Neural progenitor cell (in vitro differentiated cells): Measurements from ENCODE around the gene TPI1. TPM values are rescaled to one million over a fixed set of nuclear protein-coding genes. Genes with fewer than 3 reads are reported as not detected.
"Not testable (repeated sequence)": the region's sequence is repeated elsewhere in the genome, so short reads cannot be mapped to it uniquely, and the experiment has no call there.

Experiments
- DNase-seq: peaks from one replicate; pipeline ENCODE4 v3.0.0-alpha.2; 2016; ENCODE audit warnings: low spot score
- H2AFZ ChIP-seq: fragments of 200-600 bp; sonication (generic); replicated peaks from 2 replicates; pipeline ENCODE4 v1.6.1; 2016; ENCODE audit warnings: antibody characterized with exemption
- H3F3A ChIP-seq: fragments of 200-600 bp; sonication (generic); 2 replicates; pipeline ENCODE4 v1.6.1; 2016; ENCODE audit warnings: antibody characterized with exemption, low read depth
- H3K27ac ChIP-seq: fragments of 200-600 bp; sonication (generic); 2 replicates; pipeline ENCODE4 v1.5.1; 2016; ENCODE audit warnings: mild to moderate bottlenecking
- H3K27me3 ChIP-seq: fragments of 200-600 bp; sonication (generic); 2 replicates; pipeline ENCODE4 v1.6.1; 2016; ENCODE audit warnings: mild to moderate bottlenecking, moderate library complexity
- H3K36me3 ChIP-seq: fragments of 200-600 bp; sonication (generic); 2 replicates; pipeline ENCODE4 v1.5.1; 2016
- H3K4me1 ChIP-seq: fragments of 200-600 bp; sonication (generic); 2 replicates; pipeline ENCODE4 v1.6.1; 2016; ENCODE audit warnings: mixed run types
- H3K4me2 ChIP-seq: fragments of 200-600 bp; sonication (generic); 2 replicates; pipeline ENCODE4 v1.6.1; 2016
- H3K4me3 ChIP-seq: fragments of 200-600 bp; sonication (generic); 2 replicates; pipeline ENCODE4 v1.5.1; 2016
- H3K79me2 ChIP-seq: fragments of 200-600 bp; sonication (generic); 2 replicates; pipeline ENCODE4 v1.6.1; 2016; ENCODE audit warnings: low read depth
- H3K9ac ChIP-seq: fragments of 200-600 bp; sonication (generic); 2 replicates; pipeline ENCODE4 v1.6.1; 2016
- H3K9me3 ChIP-seq: fragments of 200-600 bp; sonication (generic); 2 replicates; pipeline ENCODE4 v1.5.1; 2016; ENCODE audit warnings: low read depth
- H4K20me1 ChIP-seq: fragments of 200-600 bp; sonication (generic); 2 replicates; pipeline ENCODE4 v1.6.1; 2016; ENCODE audit warnings: low read depth
- H3K27ac Mint-ChIP-seq: 3 replicates; pipeline ENCODE4 v1.8.0; 2021; ENCODE audit warnings: mixed read lengths
- H3K27me3 Mint-ChIP-seq: 2 replicates; pipeline ENCODE4 v1.8.0; 2022; ENCODE audit warnings: low read depth, mild to moderate bottlenecking, inconsistent platforms, moderate library complexity, mixed read lengths; ENCODE audit not compliant: insufficient read depth
- H3K36me3 Mint-ChIP-seq: 3 replicates; pipeline ENCODE4 v1.8.0; 2021; ENCODE audit warnings: mixed read lengths
- H3K4me1 Mint-ChIP-seq: 3 replicates; pipeline ENCODE4 v1.8.0; 2021; ENCODE audit warnings: mixed read lengths
- H3K4me3 Mint-ChIP-seq: 3 replicates; pipeline ENCODE4 v1.8.0; 2021; ENCODE audit warnings: mild to moderate bottlenecking, moderate library complexity, mixed read lengths
- H3K9me3 Mint-ChIP-seq: 3 replicates; pipeline ENCODE4 v1.8.0; 2020; ENCODE audit warnings: mixed read lengths
- CTCF ChIP-seq: fragments of 200-600 bp; sonication (generic); IDR thresholded peaks from 2 replicates; pipeline ENCODE4 v1.5.1; 2017; ENCODE audit warnings: antibody characterized with exemption, mild to moderate bottlenecking
- EZH2 ChIP-seq: fragments of 200-600 bp; sonication (generic); IDR thresholded peaks from 2 replicates; pipeline ENCODE4 v1.6.1; 2017; ENCODE audit warnings: antibody characterized with exemption, mild to moderate bottlenecking, moderate library complexity
- EZH2phosphoT487 ChIP-seq: fragments of 200-600 bp; sonication (generic); IDR thresholded peaks from 2 replicates; pipeline ENCODE4 v1.6.1; 2017; ENCODE audit warnings: antibody characterized with exemption
- total RNA-seq: library from RNA; depleted of rRNA; stranded (reverse); fragments of >200 nt; gene quantifications from 2 replicates; pipeline ENCODE4 v1.2.3, GENCODE V29; 2015; ENCODE audit warnings: low replicate concordance

The TPI1 gene
- total RNA-seq, 1 donor from 2014 or later, result 1,038 TPM

- TF ChIP-seq CTCF, result no peak
- Mint-ChIP-seq H3K27ac (no peak overlapping the region), H3K4me1 (peaks cover 34% of the 10 kb centered on the region), H3K36me3 (peaks cover 5% of the 10 kb centered on the region), H3K27me3 (no peaks in the 10 kb centered on the region), H3K4me3 (no peak overlapping the region), H3K9me3 (no peaks in the 10 kb centered on the region)
- DNase-seq, result no peak
- no peak overlapping the region for H3K9ac ChIP-seq
- no peak overlapping the region for H3K4me3 ChIP-seq
- no peak overlapping the region for H2AFZ ChIP-seq
- no peaks in the 10 kb centered on the region for H4K20me1 ChIP-seq
- no peak overlapping the region for H3K27ac ChIP-seq
- peaks cover 48% of the 10 kb centered on the region for H3F3A ChIP-seq
- no peaks in the 10 kb centered on the region for H3K9me3 ChIP-seq
- H3K79me2 ChIP-seq, result no peaks in the 10 kb centered on the region
- H3K36me3 ChIP-seq, result no peaks in the 10 kb centered on the region
- no peaks in the 10 kb centered on the region for H3K27me3 ChIP-seq
- peaks cover 23% of the 10 kb centered on the region for H3K4me1 ChIP-seq
- H3K4me2 ChIP-seq, result no peak overlapping the region
Observed at GRCh38 chr12:6887460-6887859, 20.1 kb downstream of the TPI1 start.

DNA sequence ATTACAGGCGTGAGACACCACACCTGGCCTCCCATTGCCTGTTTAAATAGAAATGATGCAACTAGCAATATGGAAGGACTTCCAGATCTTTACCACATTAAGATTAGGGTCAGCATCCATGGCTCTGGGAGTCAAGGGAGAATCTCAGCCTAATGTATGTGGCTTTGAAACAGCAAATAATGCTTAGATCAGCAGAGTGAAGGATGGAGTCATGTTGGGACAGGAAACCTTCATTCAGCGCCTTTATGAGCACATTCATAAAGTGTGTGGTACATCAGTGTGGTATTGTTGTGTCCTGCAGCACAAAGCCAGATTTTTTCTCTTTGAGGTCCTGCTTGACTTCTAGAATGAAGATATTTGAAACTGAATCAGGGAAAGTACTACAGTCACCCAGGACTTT, 21.0 kb downstream of the TPI1 start:
- no peak overlapping the region for H3K27ac ChIP-seq
- peak overlapping the region; percentile 40 for H3K27ac Mint-ChIP-seq
- no peak overlapping the region for H3K9ac ChIP-seq
- TF ChIP-seq EZH2 (no peak), CTCF (no peak), EZH2phosphoT487 (no peak)
- peaks cover 48% of the 10 kb centered on the region for H3F3A ChIP-seq
- H3K9me3 Mint-ChIP-seq, result no peaks in the 10 kb centered on the region
- peaks cover 23% of the 10 kb centered on the region for H3K4me1 ChIP-seq
- no peak overlapping the region for H3K4me3 ChIP-seq
- peaks cover 36% of the 10 kb centered on the region for H3K4me1 Mint-ChIP-seq
- no peaks in the 10 kb centered on the region for H3K79me2 ChIP-seq
- no peak overlapping the region for H2AFZ ChIP-seq
- no peaks in the 10 kb centered on the region for H3K36me3 ChIP-seq
- no peak for DNase-seq
- H3K9me3 ChIP-seq, result no peaks in the 10 kb centered on the region
- no peak overlapping the region for H3K4me2 ChIP-seq
- no peak overlapping the region for H3K4me3 Mint-ChIP-seq
- H3K27me3 Mint-ChIP-seq, result no peaks in the 10 kb centered on the region
- H3K36me3 Mint-ChIP-seq, result peaks cover 5% of the 10 kb centered on the region
- no peaks in the 10 kb centered on the region for H3K27me3 ChIP-seq
- no peaks in the 10 kb centered on the region for H4K20me1 ChIP-seq

DNA sequence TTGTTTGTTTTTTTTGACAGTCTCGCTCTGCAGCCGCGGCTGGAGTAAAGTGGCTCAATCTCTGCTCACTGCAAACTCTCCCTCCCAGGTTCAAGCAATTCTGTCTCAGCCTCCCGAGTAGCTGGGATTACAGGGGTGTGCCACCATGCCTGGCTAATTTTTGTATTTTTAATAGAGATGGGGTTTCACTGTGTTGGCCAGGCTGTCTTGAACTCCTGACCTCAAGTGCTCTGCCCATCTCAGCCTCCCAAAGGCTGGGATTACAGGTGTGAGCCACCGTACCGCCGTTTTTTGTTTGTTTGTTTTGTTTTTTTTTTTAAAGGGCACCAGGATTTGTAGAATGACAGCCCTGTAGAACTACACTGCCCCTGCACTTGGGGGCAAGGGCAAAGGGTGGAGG, 21.5 kb downstream of the TPI1 start:
- not testable (repeated sequence) for H3K27me3 Mint-ChIP-seq, DNase-seq, H3K4me3 ChIP-seq, H3K27ac Mint-ChIP-seq, H3K9me3 Mint-ChIP-seq, H3K9ac ChIP-seq, H4K20me1 ChIP-seq, H3K36me3 Mint-ChIP-seq, H3K36me3 ChIP-seq, H3K27ac ChIP-seq, H2AFZ ChIP-seq, H3K9me3 ChIP-seq, H3K4me3 Mint-ChIP-seq, H3K79me2 ChIP-seq, H3K27me3 ChIP-seq, H3K4me2 ChIP-seq
- Histone ChIP-seq H3F3A (peaks cover 48% of the 10 kb centered on the region), H3K4me1 (peaks cover 23% of the 10 kb centered on the region)
- peaks cover 36% of the 10 kb centered on the region for H3K4me1 Mint-ChIP-seq

GRCh38 chr12:6889775-6890573, 22.6 kb downstream of the TPI1 start:
- H3K4me2 ChIP-seq, result peak overlapping the region; percentile 81
- H3K4me1 Mint-ChIP-seq, result peaks cover 32% of the 10 kb centered on the region
- peak overlapping the region; percentile 97 for H3K27ac Mint-ChIP-seq
- not testable (repeated sequence) for H3K9me3 Mint-ChIP-seq, DNase-seq, H3K36me3 Mint-ChIP-seq, H3K27me3 Mint-ChIP-seq, H4K20me1 ChIP-seq, H3K27me3 ChIP-seq, H3K36me3 ChIP-seq, H3K79me2 ChIP-seq, H3K9me3 ChIP-seq, H3K9ac ChIP-seq
- H3F3A ChIP-seq, result peaks cover 43% of the 10 kb centered on the region
- peak overlapping the region; percentile 78 for H2AFZ ChIP-seq
- H3K4me1 ChIP-seq, result peaks cover 23% of the 10 kb centered on the region
- H3K4me3 ChIP-seq, result peak overlapping the region; percentile 47
- peak overlapping the region; percentile 49 for H3K27ac ChIP-seq
- peak overlapping the region; percentile 78 for H3K4me3 Mint-ChIP-seq
